Trophoblast cell (in vitro differentiated cells and primary cell): ENCODE measurements around the gene B3GNT5.

Experiments used
- DNase-seq, 2 donors: peaks; one replicate each; pipeline ENCODE4 v3.0.0-alpha.2; 2016
- H2AFZ ChIP-seq: 2 replicates; pipeline ENCODE4 v1.6.1; 2013; ENCODE audit warnings: low read length, moderate library complexity, mild to moderate bottlenecking; ENCODE audit not compliant: insufficient read depth, poor library complexity
- H2AK5ac ChIP-seq: 2 replicates; pipeline ENCODE4 v1.6.1; 2013; ENCODE audit warnings: mild to moderate bottlenecking, low read length
- H2BK120ac ChIP-seq: 2 replicates; pipeline ENCODE4 v1.6.1; 2013; ENCODE audit warnings: low read length, mild to moderate bottlenecking, moderate library complexity; ENCODE audit not compliant: insufficient read depth, poor library complexity
- H2BK12ac ChIP-seq: 2 replicates; pipeline ENCODE4 v1.6.1; 2013; ENCODE audit warnings: mild to moderate bottlenecking, low read length, moderate library complexity
- H2BK5ac ChIP-seq: 2 replicates; pipeline ENCODE4 v1.6.1; 2013; ENCODE audit warnings: low read length, low read depth, moderate library complexity, mild to moderate bottlenecking; ENCODE audit not compliant: poor library complexity
- H3K14ac ChIP-seq: 2 replicates; pipeline ENCODE4 v1.6.1; 2013; ENCODE audit warnings: mild to moderate bottlenecking, low read length
- H3K18ac ChIP-seq: 2 replicates; pipeline ENCODE4 v1.6.1; 2013; ENCODE audit warnings: mild to moderate bottlenecking, low read length
- H3K23ac ChIP-seq: 2 replicates; pipeline ENCODE4 v1.6.1; 2013; ENCODE audit warnings: low read length
- H3K27ac ChIP-seq: 2 replicates; pipeline ENCODE4 v1.5.1; 2013; ENCODE audit warnings: low read depth, mild to moderate bottlenecking, inconsistent platforms, low read length, moderate library complexity
- H3K27me3 ChIP-seq: 2 replicates; pipeline ENCODE4 v1.6.1; 2013; ENCODE audit warnings: inconsistent platforms, mild to moderate bottlenecking, low read length, moderate library complexity; ENCODE audit not compliant: insufficient read depth
- H3K36me3 ChIP-seq, 2 experiments: 1 replicate in 1 of 2; 2 replicates in 1 of 2; pipeline ENCODE4 v1.6.1; 2013; ENCODE audit warnings: low read length in 2 of 2, mild to moderate bottlenecking in 2 of 2, moderate library complexity in 1 of 2; ENCODE audit not compliant: insufficient read depth in 2 of 2, control insufficient read depth in 1 of 2
- H3K4ac ChIP-seq: 2 replicates; pipeline ENCODE4 v1.6.1; 2013; ENCODE audit warnings: low read depth, mild to moderate bottlenecking, low read length, moderate library complexity
- H3K4me1 ChIP-seq, 2 experiments: 1 replicate in 1 of 2; 2 replicates in 1 of 2; pipeline ENCODE4 v1.6.1; 2013; ENCODE audit warnings: low read length in 2 of 2, mild to moderate bottlenecking in 2 of 2, moderate library complexity in 1 of 2; ENCODE audit not compliant: insufficient read depth in 2 of 2, control insufficient read depth in 1 of 2
- H3K4me2 ChIP-seq: 2 replicates; pipeline ENCODE4 v1.6.1; 2013; ENCODE audit warnings: inconsistent platforms, mild to moderate bottlenecking, low read length, moderate library complexity
- H3K4me3 ChIP-seq: 2 replicates; pipeline ENCODE4 v1.5.1; 2013; ENCODE audit warnings: mild to moderate bottlenecking, low read depth, low read length, inconsistent platforms
- H3K79me1 ChIP-seq: one replicate; pipeline ENCODE4 v1.6.1; 2013; ENCODE audit warnings: low read length
- H3K79me2 ChIP-seq: 2 replicates; pipeline ENCODE4 v1.6.1; 2013; ENCODE audit warnings: low read length, mild to moderate bottlenecking; ENCODE audit not compliant: control insufficient read depth, insufficient read depth, poor library complexity
- H3K9ac ChIP-seq: 2 replicates; pipeline ENCODE4 v1.6.1; 2013; ENCODE audit warnings: mild to moderate bottlenecking, low read length
- H3K9me3 ChIP-seq: 2 replicates; pipeline ENCODE4 v1.6.1; 2013; ENCODE audit warnings: low read depth, mild to moderate bottlenecking, control low read depth, inconsistent platforms, low read length; ENCODE audit not compliant: insufficient read depth
- H4K12ac ChIP-seq: 2 replicates; pipeline ENCODE4 v1.6.1; 2013; ENCODE audit warnings: low read depth, mild to moderate bottlenecking, low read length, moderate library complexity
- H4K8ac ChIP-seq: 2 replicates; pipeline ENCODE4 v1.6.1; 2013; ENCODE audit warnings: low read depth, mild to moderate bottlenecking, low read length, moderate library complexity
- H4K91ac ChIP-seq: one replicate; pipeline ENCODE4 v1.6.1; 2013; ENCODE audit warnings: low read depth, mild to moderate bottlenecking, low read length, moderate library complexity
- WGBS: extraction: QIAGEN DNeasy Blood & Tissue Kit; methylation state at CpG from one replicate; pipeline ENCODE4 v1.1.7; 2013; ENCODE audit warnings: missing lambda C conversion rate; ENCODE audit not compliant: insufficient read length, insufficient coverage; ENCODE audit errors: extremely low coverage; 5-methylcytosine and 5-hydroxymethylcytosine counted together

Gene B3GNT5

DNA sequence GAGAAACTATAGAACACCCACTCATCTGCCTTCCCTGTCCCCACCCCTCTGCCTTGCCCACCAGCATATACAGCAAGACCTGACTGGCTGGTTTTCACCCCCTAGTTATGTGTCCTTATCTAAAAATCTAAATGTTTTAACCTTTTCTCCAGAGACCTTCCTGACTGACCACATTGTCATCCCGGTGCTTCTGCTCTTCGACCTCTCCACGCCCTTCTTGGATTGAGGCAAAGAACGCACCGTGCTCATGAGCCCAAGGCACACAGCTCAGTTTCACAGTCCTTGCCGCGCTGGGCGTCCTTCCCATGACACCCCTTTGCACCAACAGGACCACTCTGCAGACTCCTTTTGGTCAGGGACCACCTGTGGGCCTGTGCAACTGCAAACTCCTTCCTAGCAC, 62.7 kb downstream of the B3GNT5 start:
- Histone ChIP-seq H3K23ac (no peak overlapping the region), H2BK12ac (no peak overlapping the region), H3K4ac (no peak overlapping the region), H4K8ac (no peak overlapping the region), H2BK120ac (no peak overlapping the region), H3K4me1 (peaks cover 7 to 11% of the 10 kb centered on the region in 2 experiments), H3K9ac (no peak overlapping the region), H3K4me3 (no peak overlapping the region), H3K79me2 (no peaks in the 10 kb centered on the region), H3K27me3 (no peaks in the 10 kb centered on the region), H3K9me3 (no peaks in the 10 kb centered on the region), H4K91ac (no peak overlapping the region), H3K14ac (no peak overlapping the region), H2AK5ac (no peak overlapping the region), H3K4me2 (peak overlapping the region; percentile 10), H3K18ac (no peak overlapping the region), H3K36me3 (no peaks in the 10 kb centered on the region), H4K12ac (no peak overlapping the region), H3K79me1 (peaks cover 8% of the 10 kb centered on the region), H2AFZ (no peak overlapping the region), H2BK5ac (peak overlapping the region; percentile 12), H3K27ac (peak overlapping the region; percentile 29)
- DNase-seq, result peak; percentile 76 to 89
- no CpG with 5 or more reads among the region's 8 CpGs for WGBS

DNA sequence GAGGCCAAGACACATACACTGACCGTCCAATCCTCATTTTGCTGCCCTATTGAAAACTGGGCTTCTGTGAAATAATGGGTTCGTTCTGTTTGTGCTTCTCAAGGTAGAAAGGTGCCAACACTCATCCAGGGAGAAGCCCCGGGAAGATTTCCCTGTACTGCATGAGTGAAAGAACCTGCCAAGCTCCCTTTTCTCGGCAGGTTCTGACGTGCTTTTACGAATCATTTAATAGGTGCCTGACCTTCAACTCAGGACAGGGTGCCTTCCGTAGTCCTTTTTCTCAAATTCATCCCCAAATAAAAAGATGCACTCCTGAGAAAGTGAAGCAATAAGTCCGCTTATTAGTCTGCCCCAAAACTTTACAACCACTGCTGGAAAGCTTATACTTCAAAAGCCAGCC, 64.2 kb downstream of the B3GNT5 start:
- no peak overlapping the region for H4K12ac ChIP-seq
- H3K4me2 ChIP-seq, result no peak overlapping the region
- no peak overlapping the region for H3K4me3 ChIP-seq
- no peak overlapping the region for H3K4ac ChIP-seq
- WGBS, result no CpG with 5 or more reads among the region's 8 CpGs
- H3K79me1 ChIP-seq, result peaks cover 8% of the 10 kb centered on the region
- no peak overlapping the region for H3K9ac ChIP-seq
- no peak overlapping the region for H2BK120ac ChIP-seq
- H2BK12ac ChIP-seq, result no peak overlapping the region
- H4K91ac ChIP-seq, result no peak overlapping the region
- H2AK5ac ChIP-seq, result no peak overlapping the region
- no peak for DNase-seq
- no peaks in the 10 kb centered on the region for H3K9me3 ChIP-seq
- no peaks in the 10 kb centered on the region for H3K27me3 ChIP-seq
- H3K4me1 ChIP-seq, result peaks cover 7 to 11% of the 10 kb centered on the region in 2 experiments
- H2AFZ ChIP-seq, result no peak overlapping the region
- H4K8ac ChIP-seq, result no peak overlapping the region
- no peak overlapping the region for H3K18ac ChIP-seq
- no peaks in the 10 kb centered on the region for H3K36me3 ChIP-seq
- no peak overlapping the region for H3K14ac ChIP-seq
- no peak overlapping the region for H3K27ac ChIP-seq
- H3K23ac ChIP-seq, result no peak overlapping the region
- H3K79me2 ChIP-seq, result no peaks in the 10 kb centered on the region
- H2BK5ac ChIP-seq, result no peak overlapping the region

DNA sequence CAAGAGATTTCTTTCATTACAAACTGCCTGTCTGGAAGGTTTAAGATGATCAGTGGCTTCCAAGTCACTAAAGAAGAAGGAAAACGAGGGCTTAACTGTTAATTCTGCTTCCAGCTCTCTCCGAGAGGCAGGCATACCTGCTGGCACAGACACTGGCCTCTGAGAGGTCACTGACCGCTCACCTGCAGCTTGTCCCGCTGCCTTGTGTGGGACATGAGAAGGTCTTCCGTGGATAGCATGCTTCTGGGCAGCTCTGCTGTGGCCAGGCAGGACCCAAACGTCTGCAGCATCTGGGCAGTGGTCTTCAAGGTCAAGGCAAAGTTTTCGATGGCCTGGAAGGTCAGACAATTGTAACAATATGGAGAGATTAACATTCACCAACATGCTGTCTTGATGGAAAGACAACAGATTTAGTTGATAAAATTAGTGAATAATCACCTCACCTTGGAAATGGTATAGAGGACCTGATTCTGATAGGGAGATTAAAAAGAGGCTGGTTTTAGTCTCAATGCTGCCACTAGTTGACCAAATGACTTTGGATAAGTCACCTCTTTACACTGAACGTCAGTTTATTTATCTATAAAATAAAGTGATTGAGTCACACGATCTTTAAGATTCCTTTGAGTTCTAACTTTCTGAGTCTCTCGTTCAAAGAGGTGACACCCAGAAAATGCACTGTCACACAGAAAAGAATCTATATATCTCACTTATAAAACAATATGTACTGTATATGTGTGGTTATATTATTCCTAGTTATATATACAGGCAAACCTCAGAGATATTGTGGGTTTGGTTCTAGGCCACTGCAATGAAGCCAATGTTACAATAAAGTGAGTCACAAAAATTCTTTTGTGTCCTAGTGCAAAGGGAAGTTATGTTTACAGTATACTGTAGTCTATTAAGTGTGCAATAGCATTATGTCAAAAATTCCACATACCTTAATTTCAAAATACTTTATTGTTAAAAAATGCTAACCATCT, 65.1 kb downstream of the B3GNT5 start:
- Histone ChIP-seq H3K27ac (no peak overlapping the region), H3K79me2 (no peaks in the 10 kb centered on the region), H2BK5ac (no peak overlapping the region), H2AK5ac (no peak overlapping the region), H3K9me3 (no peaks in the 10 kb centered on the region), H3K79me1 (peaks cover 7% of the 10 kb centered on the region), H3K4me2 (no peak overlapping the region), H4K12ac (no peak overlapping the region), H3K36me3 (no peaks in the 10 kb centered on the region), H3K4me3 (no peak overlapping the region), H2BK12ac (no peak overlapping the region), H4K8ac (no peak overlapping the region), H3K23ac (no peak overlapping the region), H2AFZ (no peak overlapping the region), H3K4me1 (peaks cover 7 to 11% of the 10 kb centered on the region in 2 experiments), H3K18ac (no peak overlapping the region), H3K14ac (no peak overlapping the region), H2BK120ac (no peak overlapping the region), H3K9ac (no peak overlapping the region), H3K27me3 (no peaks in the 10 kb centered on the region), H3K4ac (no peak overlapping the region), H4K91ac (no peak overlapping the region)
- WGBS, result no CpG with 5 or more reads among the region's 10 CpGs
- no peak for DNase-seq

DNA sequence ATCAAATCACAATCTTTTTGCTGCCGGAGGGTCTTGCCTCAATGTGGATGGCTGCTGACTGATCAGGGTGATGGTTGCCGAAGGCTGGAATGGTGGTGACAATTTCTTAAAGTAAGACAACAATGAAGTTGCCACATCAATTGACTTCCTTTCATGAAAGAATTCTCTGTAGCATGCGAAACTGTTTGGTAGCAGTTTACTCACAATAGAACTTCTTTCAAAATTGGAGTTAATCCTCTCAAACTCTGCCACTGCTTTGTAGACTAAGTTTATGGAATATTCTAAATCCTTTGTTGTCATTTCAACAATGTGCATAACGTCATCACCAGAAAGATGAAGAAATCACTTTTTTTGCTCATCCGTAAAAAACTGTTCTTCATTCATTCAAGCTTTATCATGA, 65.8 kb downstream of the B3GNT5 start:
- Histone ChIP-seq H3K4ac (no peak overlapping the region), H3K4me2 (no peak overlapping the region), H3K4me1 (peaks cover 4 to 7% of the 10 kb centered on the region in 2 experiments), H2BK12ac (no peak overlapping the region), H3K23ac (no peak overlapping the region), H3K4me3 (no peak overlapping the region), H3K18ac (no peak overlapping the region), H4K8ac (no peak overlapping the region), H2BK120ac (no peak overlapping the region), H3K27ac (no peak overlapping the region), H3K9me3 (no peaks in the 10 kb centered on the region), H4K12ac (no peak overlapping the region), H3K14ac (no peak overlapping the region), H2BK5ac (no peak overlapping the region), H3K9ac (no peak overlapping the region), H3K36me3 (no peaks in the 10 kb centered on the region), H3K79me1 (peaks cover 3% of the 10 kb centered on the region), H2AFZ (no peak overlapping the region), H3K79me2 (no peaks in the 10 kb centered on the region), H2AK5ac (no peak overlapping the region), H4K91ac (no peak overlapping the region), H3K27me3 (no peaks in the 10 kb centered on the region)
- DNase-seq, result peak; percentile 64 to 86
- WGBS, result no CpG with 5 or more reads among the region's 5 CpGs
